Liver (tissue), 9 donors: ENCODE measurements around the gene NMRK1. TPM values are rescaled to one million over a fixed set of nuclear protein-coding genes. Genes with fewer than 3 reads are reported as not detected.

ENCODE experiments used
- DNase-seq: peaks from one replicate; pipeline ENCODE4 v3.0.0-alpha.2; 2017; ENCODE audit warnings: low spot score
- H3K27ac ChIP-seq, 2 donors: one replicate each; pipeline ENCODE4 v1.7.0; 2013; ENCODE audit warnings: inconsistent platforms in 2 of 2, low read length in 2 of 2, control low read depth in 1 of 2, low read depth in 1 of 2, mild to moderate bottlenecking in 1 of 2
- H3K27me3 ChIP-seq, 4 donors: one replicate each; pipeline versions ENCODE4 v1.6.1 to v1.7.0; 2013; ENCODE audit warnings: low read length in 3 of 4, inconsistent platforms in 1 of 4, mild to moderate bottlenecking in 1 of 4, moderate library complexity in 1 of 4; ENCODE audit not compliant: control insufficient read depth in 4 of 4, insufficient read depth in 4 of 4
- H3K36me3 ChIP-seq, 4 donors: one replicate each; pipeline versions ENCODE4 v1.6.1 to v1.7.0; 2013; ENCODE audit warnings: low read length in 3 of 4, mild to moderate bottlenecking in 3 of 4, low read depth in 1 of 4, moderate library complexity in 1 of 4; ENCODE audit not compliant: control insufficient read depth in 4 of 4, insufficient read depth in 3 of 4
- H3K4me1 ChIP-seq, 4 donors: one replicate each; pipeline versions ENCODE4 v1.6.1 to v1.7.0; 2013; ENCODE audit warnings: low read length in 3 of 4, mild to moderate bottlenecking in 3 of 4, moderate library complexity in 1 of 4; ENCODE audit not compliant: control insufficient read depth in 4 of 4, insufficient read depth in 4 of 4
- H3K4me3 ChIP-seq, 3 donors: one replicate each; pipeline versions ENCODE4 v1.6.1 to v1.7.0; 2013; ENCODE audit warnings: low read length in 3 of 3, control low read depth in 1 of 3, low read depth in 1 of 3, mild to moderate bottlenecking in 1 of 3
- H3K9ac ChIP-seq, 2 donors: one replicate each; pipeline ENCODE4 v1.7.0; 2013; ENCODE audit warnings: low read length in 2 of 2, mild to moderate bottlenecking in 2 of 2, moderate library complexity in 2 of 2, control low read depth in 1 of 2, low read depth in 1 of 2
- H3K9me3 ChIP-seq, 4 donors: one replicate each; pipeline versions ENCODE4 v1.6.1 to v1.7.0; 2013; ENCODE audit warnings: low read length in 3 of 4; ENCODE audit not compliant: control insufficient read depth in 4 of 4
- ATF3 ChIP-seq: IDR thresholded peaks from 2 replicates; pipeline ENCODE4 v1.6.1; 2016; ENCODE audit warnings: antibody characterized with exemption
- CTCF ChIP-seq: fragments of 150-350 bp; IDR thresholded peaks from 2 replicates; pipeline ENCODE4 v1.5.1; 2017; ENCODE audit warnings: improper control_type of control experiment, low read depth, low read length; ENCODE audit not compliant: missing input control
- EGR1 ChIP-seq, 2 donors: IDR thresholded peaks; 2 replicates each; pipeline ENCODE4 v1.6.1; 2016 to 2018; ENCODE audit warnings: antibody characterized with exemption in 2 of 2, low read depth in 2 of 2
- FOXA1 ChIP-seq: IDR thresholded peaks from 2 replicates; pipeline ENCODE4 v1.6.1; 2016; ENCODE audit warnings: antibody characterized with exemption
- FOXA2 ChIP-seq: IDR thresholded peaks from 2 replicates; pipeline ENCODE4 v1.6.1; 2016; ENCODE audit warnings: antibody characterized with exemption
- GABPA ChIP-seq, 2 donors: IDR thresholded peaks in 1 of 2; conservative IDR thresholded peaks in 1 of 2; 2 replicates each; pipeline ENCODE4 v1.6.1; 2016; ENCODE audit warnings: antibody characterized with exemption in 2 of 2, mild to moderate bottlenecking in 1 of 2, moderate library complexity in 1 of 2
- HNF4G ChIP-seq: IDR thresholded peaks from 2 replicates; pipeline ENCODE4 v1.6.1; 2016; ENCODE audit warnings: antibody characterized with exemption
- JUND ChIP-seq, 2 donors: IDR thresholded peaks; 2 replicates each; pipeline ENCODE4 v1.6.1; 2016; ENCODE audit warnings: antibody characterized with exemption in 2 of 2
- MAX ChIP-seq: IDR thresholded peaks from 2 replicates; pipeline ENCODE4 v1.6.1; 2016; ENCODE audit warnings: antibody characterized with exemption
- NR2F2 ChIP-seq: IDR thresholded peaks from 2 replicates; pipeline ENCODE4 v1.6.1; 2016; ENCODE audit warnings: antibody characterized with exemption
- RAD21 ChIP-seq, 2 donors: IDR thresholded peaks; 2 replicates each; pipeline ENCODE4 v1.6.1; 2016; ENCODE audit warnings: antibody characterized with exemption in 2 of 2, mild to moderate bottlenecking in 2 of 2
- RXRA ChIP-seq, 2 donors: IDR thresholded peaks; 2 replicates each; pipeline ENCODE4 v1.6.1; 2017 to 2018; ENCODE audit warnings: antibody characterized with exemption in 2 of 2, mild to moderate bottlenecking in 1 of 2
- TAF1 ChIP-seq: conservative IDR thresholded peaks from 2 replicates; pipeline ENCODE4 v1.6.1; 2016; ENCODE audit warnings: antibody characterized with exemption, mild to moderate bottlenecking
- WGBS: extraction: QIAGEN DNeasy Blood & Tissue Kit; methylation state at CpG from one replicate; pipeline ENCODE4 v1.1.7; 2013; 5-methylcytosine and 5-hydroxymethylcytosine counted together
- polyA plus RNA-seq, 2 donors: library from polyadenylated mRNA; stranded (reverse) in 1 of 2; unstranded in 1 of 2; fragments of 200-250 nt in 1 of 2; fragments of >200 nt in 1 of 2; fragmentation: Nextera tagmentation in 1 of 2; extraction: Ambion mirVana in 1 of 2; gene quantifications; one replicate each; pipeline versions ENCODE4 v1.2.1 to v1.2.3, GENCODE V29; 2013 to 2015
- total RNA-seq, 2 donors: library from RNA; depleted of rRNA; stranded (reverse); fragments of >200 nt; gene quantifications; one replicate each; pipeline ENCODE4 v1.2.3, GENCODE V29; 2014
- donor health status: healthy.
- donor health status: healthy.
- donor health status: healthy.
- donor health status: healthy.
- donor health status: healthy.

NMRK1 gene
- total and polyA plus RNA-seq, 4 donors = 6.8 to 32.2 (median 15.9) TPM

DNA sequence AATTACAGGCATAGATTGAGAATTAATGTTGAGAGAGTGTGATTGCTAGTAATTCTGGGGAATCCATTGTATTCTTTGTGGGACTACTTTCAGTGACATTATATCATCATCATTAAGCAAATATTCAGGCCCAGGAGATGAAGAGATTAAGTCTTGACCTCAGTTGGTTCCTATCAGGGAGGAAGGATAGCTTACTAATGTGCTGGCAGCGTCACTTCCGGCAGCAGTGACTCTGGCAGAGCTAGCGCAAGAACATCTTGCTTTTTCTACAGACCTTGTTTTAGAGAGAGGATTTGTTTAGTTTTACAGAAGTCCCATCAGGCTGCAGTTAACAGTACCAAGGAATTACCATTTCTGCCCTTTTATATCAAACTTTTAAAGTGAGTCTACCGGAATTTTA, 20.6 kb upstream of the NMRK1 start:
- H3K4me3 ChIP-seq = no peak overlapping the region
- H3K4me1 ChIP-seq = peaks cover 0 to 19% (median 2%) of the 10 kb centered on the region in 4 donors
- H3K36me3 ChIP-seq = no peaks in the 10 kb centered on the region
- TF ChIP-seq CTCF (no peak), ATF3 (no peak), EGR1 (IDR thresholded peaks at IDR 0.05; ENCODE audit: low read depth in 2 of 2) (no peak), RXRA (IDR thresholded peaks at IDR 0.05) (no peak), GABPA (IDR thresholded peaks at IDR 0.05 in 1 of 2, conservative IDR thresholded peaks at IDR 0.05 in 1 of 2) (peak; percentile 34 to 43)
- no peaks in the 10 kb centered on the region for H3K27me3 ChIP-seq
- no peak overlapping the region for H3K9ac ChIP-seq
- peak overlapping the region in 1 of 2 donors; percentile 39 for H3K27ac ChIP-seq
- DNase-seq = no peak
- no peaks in the 10 kb centered on the region for H3K9me3 ChIP-seq
- WGBS = 71% methylated on average over 4 of the region's 4 CpGs

DNA sequence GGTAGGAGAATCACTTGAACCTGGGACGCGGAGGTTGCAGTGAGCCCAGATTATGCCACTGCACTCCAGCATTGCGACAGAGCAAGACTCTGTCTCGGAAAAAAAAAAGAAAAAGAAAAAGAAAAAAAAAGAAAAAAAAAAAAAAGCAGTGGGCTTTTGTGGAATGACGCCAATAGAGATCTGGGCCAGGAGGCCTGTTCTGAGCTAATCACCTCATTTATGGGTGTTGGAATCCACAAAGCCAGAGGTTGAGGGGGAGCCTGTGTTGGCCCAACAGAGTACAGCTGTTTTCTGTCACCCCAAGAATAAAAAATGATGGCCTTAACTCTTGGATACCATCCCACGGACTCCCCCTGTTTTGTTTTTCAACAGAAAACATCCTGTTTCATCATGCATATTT, 18.9 kb upstream of the NMRK1 start:
- peaks cover 0 to 14% (median 1%) of the 10 kb centered on the region in 4 donors for H3K4me1 ChIP-seq
- no peak overlapping the region for H3K4me3 ChIP-seq
- DNase-seq = no peak
- no peak overlapping the region for H3K9ac ChIP-seq
- no peaks in the 10 kb centered on the region for H3K9me3 ChIP-seq
- TF ChIP-seq TAF1 (no peak), NR2F2 (peak; percentile 67)
- H3K36me3 ChIP-seq = no peaks in the 10 kb centered on the region
- H3K27ac ChIP-seq = no peak overlapping the region
- no peaks in the 10 kb centered on the region for H3K27me3 ChIP-seq
- WGBS = 81% methylated on average over 6 of the region's 6 CpGs

GRCh38 chr9:75105841-75106240, 17.9 kb upstream of the NMRK1 start:
- WGBS = 73% methylated on average over 2 of the region's 2 CpGs
- TF ChIP-seq ATF3 (no peak), RXRA (IDR thresholded peaks at IDR 0.05) (no peak), EGR1 (IDR thresholded peaks at IDR 0.05; ENCODE audit: low read depth in 2 of 2) (no peak), RAD21 (IDR thresholded peaks at IDR 0.05) (no peak)
- DNase-seq = no peak
- no peak overlapping the region for H3K27ac ChIP-seq
- H3K9ac ChIP-seq = no peak overlapping the region
- no peaks in the 10 kb centered on the region for H3K36me3 ChIP-seq
- H3K27me3 ChIP-seq = no peaks in the 10 kb centered on the region
- peaks cover 0 to 14% (median 4%) of the 10 kb centered on the region in 4 donors for H3K4me1 ChIP-seq
- no peaks in the 10 kb centered on the region for H3K9me3 ChIP-seq
- no peak overlapping the region for H3K4me3 ChIP-seq

DNA sequence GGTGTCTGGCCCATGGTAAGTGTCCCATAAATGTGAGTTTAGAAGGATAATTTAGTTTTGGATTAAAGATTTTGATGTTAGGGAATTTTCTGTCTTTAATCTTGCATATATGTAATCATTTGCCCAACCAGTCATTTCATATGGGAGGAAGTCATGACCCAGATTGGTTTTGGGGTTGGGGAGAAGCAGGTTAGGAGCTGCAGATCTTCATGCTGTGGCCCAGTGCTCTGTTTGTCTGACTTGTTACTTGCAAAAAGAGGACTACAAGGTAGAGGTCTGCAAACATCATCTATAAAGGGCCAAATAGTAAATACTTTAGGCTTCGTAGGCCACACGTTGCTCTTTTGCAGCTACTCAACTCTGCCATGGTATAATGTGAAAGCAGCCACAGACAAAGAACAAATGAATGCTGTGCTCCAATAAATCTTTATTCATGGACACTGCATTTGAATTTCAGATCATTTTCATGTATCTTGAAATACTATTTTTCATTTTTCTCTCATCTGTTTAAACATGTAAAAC, 17.1 kb upstream of the NMRK1 start:
- H3K9me3 ChIP-seq = no peaks in the 10 kb centered on the region
- peaks cover 0 to 14% (median 5%) of the 10 kb centered on the region in 4 donors for H3K4me1 ChIP-seq
- no peak overlapping the region for H3K4me3 ChIP-seq
- 93% methylated on average over 2 of the region's 2 CpGs for WGBS
- no peaks in the 10 kb centered on the region for H3K27me3 ChIP-seq
- no peak overlapping the region for H3K9ac ChIP-seq
- no peak overlapping the region for H3K27ac ChIP-seq
- no peak for DNase-seq
- no peaks in the 10 kb centered on the region for H3K36me3 ChIP-seq
- TF ChIP-seq FOXA1 (no peak), ATF3 (no peak), FOXA2 (no peak), CTCF (no peak), HNF4G (no peak), JUND (IDR thresholded peaks at IDR 0.05) (no peak), MAX (no peak), EGR1 (IDR thresholded peaks at IDR 0.05; ENCODE audit: low read depth in 2 of 2) (no peak), RXRA (IDR thresholded peaks at IDR 0.05) (no peak), TAF1 (no peak)
